Thyroid gland (tissue), 4 donors: ENCODE data around the gene BAHCC1. TPM values are rescaled to one million over a fixed set of nuclear protein-coding genes. Genes with fewer than 3 reads are reported as not detected.

Experiments used
- DNase-seq, 2 donors: peaks; one replicate each; pipeline ENCODE4 v3.0.0-alpha.2; 2019
- H3K27ac ChIP-seq, 3 donors: fragments of 200-600 bp; sonication (generic); 1 replicate in 2 of 3; 2 replicates in 1 of 3; pipeline ENCODE4 v1.5.1; 2016 to 2019; ENCODE audit warnings: mild to moderate bottlenecking in 1 of 3, moderate library complexity in 1 of 3
- H3K27me3 ChIP-seq: fragments of 200-600 bp; sonication (generic); one replicate; pipeline ENCODE4 v1.5.1; 2019
- H3K36me3 ChIP-seq, 2 donors: fragments of 200-600 bp; sonication (generic); one replicate each; pipeline ENCODE4 v1.5.1; 2016 to 2019
- H3K4me1 ChIP-seq, 2 donors: fragments of 200-600 bp; sonication (generic); one replicate each; pipeline ENCODE4 v1.5.1; 2017 to 2019
- H3K4me3 ChIP-seq, 3 donors: fragments of 200-600 bp; sonication (generic); replicated peaks in 1 of 3; 1 replicate in 2 of 3; 2 replicates in 1 of 3; pipeline ENCODE4 v1.5.1; 2016; ENCODE audit warnings: mild to moderate bottlenecking in 1 of 3
- H3K9me3 ChIP-seq: fragments of 200-600 bp; sonication (generic); one replicate; pipeline ENCODE4 v1.5.1; 2017
- CTCF ChIP-seq, 6 experiments: fragments of 200-600 bp in 3 of 6; fragments of 450-650 bp in 3 of 6; sonication (generic) in 3 of 6; IDR thresholded peaks; one replicate each; pipeline ENCODE4 v1.5.1; 2016 to 2019; ENCODE audit warnings: antibody characterized with exemption in 6 of 6, mild to moderate bottlenecking in 2 of 6, inconsistent platforms in 1 of 6, moderate library complexity in 1 of 6
- POLR2A ChIP-seq, 2 donors: fragments of 450-650 bp; IDR thresholded peaks; one replicate each; pipeline ENCODE4 v1.6.1; 2017; ENCODE audit warnings: antibody characterized with exemption in 2 of 2, mild to moderate bottlenecking in 2 of 2, moderate library complexity in 1 of 2
- WGBS, 2 donors: methylation state at CpG; one replicate each; pipeline ENCODE4 v1.1.5; 2017; 5-methylcytosine and 5-hydroxymethylcytosine counted together
- intact Hi-C: fragments of 100-400 bp; cut with DNase I; formaldehyde crosslinking; loops from one replicate; pipeline ENCODE4 v1.15.1; 2023
- total RNA-seq, 4 donors: library from RNA; depleted of rRNA; stranded (reverse); fragments of >200 nt; gene quantifications; one replicate each; pipeline ENCODE4 v1.2.3, GENCODE V29; 2016

BAHCC1 gene
- total RNA-seq, 4 donors from 2014 or later: 13.7 to 33.7 (median 23.9) TPM

- H3K27ac ChIP-seq: peak overlapping the region; percentile 90 to 99 (median 96)
- intact Hi-C loops: no loop called here
- no peaks in the 10 kb centered on the region for H3K36me3 ChIP-seq
- TF ChIP-seq CTCF (IDR thresholded peaks at IDR 0.05) (no peak), POLR2A (IDR thresholded peaks at IDR 0.05) (peak in 1 of 2 donors; percentile 60)
- H3K4me1 ChIP-seq: peaks cover 38 to 56% of the 10 kb centered on the region in 2 donors
- peak overlapping the region; percentile 54 to 70 (median 68) for H3K4me3 ChIP-seq
- no peaks in the 10 kb centered on the region for H3K9me3 ChIP-seq
- H3K27me3 ChIP-seq: no peaks in the 10 kb centered on the region
- peak; percentile 55 to 64 for DNase-seq
- 11 to 15% methylated on average over 30 to 35 of the region's 96 CpGs for WGBS, 2 donors
Observed at GRCh38 chr17:81387100-81388090, 7.9 kb upstream of the BAHCC1 start.

- Histone ChIP-seq H3K27ac (peak overlapping the region; percentile 90 to 99 (median 96)), H3K36me3 (no peaks in the 10 kb centered on the region), H3K4me1 (peaks cover 41 to 59% of the 10 kb centered on the region in 2 donors), H3K27me3 (no peaks in the 10 kb centered on the region), H3K4me3 (peak overlapping the region in 1 of 3 donors; percentile 70), H3K9me3 (no peaks in the 10 kb centered on the region)
- no peak for DNase-seq
- intact Hi-C loops: no loop called here
- WGBS, 2 donors: 74 to 78% methylated on average over 9 of the region's 14 CpGs
- no peak for TF ChIP-seq CTCF (IDR thresholded peaks at IDR 0.05)
- no peak for TF ChIP-seq POLR2A (IDR thresholded peaks at IDR 0.05)
Observed at GRCh38 chr17:81388091-81388611, 7.1 kb upstream of the BAHCC1 start.

- no peaks in the 10 kb centered on the region for H3K27me3 ChIP-seq
- TF ChIP-seq CTCF (IDR thresholded peaks at IDR 0.05) (no peak), POLR2A (IDR thresholded peaks at IDR 0.05) (no peak)
- H3K27ac ChIP-seq: peak overlapping the region; percentile 90 to 99 (median 96)
- H3K4me1 ChIP-seq: peaks cover 41 to 59% of the 10 kb centered on the region in 2 donors
- WGBS, 2 donors: 65 to 66% methylated on average over 7 to 10 of the region's 19 CpGs
- no peak overlapping the region for H3K4me3 ChIP-seq
- DNase-seq: peak; percentile 34 to 52
- no peaks in the 10 kb centered on the region for H3K9me3 ChIP-seq
- intact Hi-C loops: no loop called here
- H3K36me3 ChIP-seq: no peaks in the 10 kb centered on the region
Observed at GRCh38 chr17:81388612-81389367, 6.5 kb upstream of the BAHCC1 start.

GRCh38 chr17:81389585-81389984 lies 5.7 kb upstream of the BAHCC1 start:
- intact Hi-C loops: no loop called here
- H3K9me3 ChIP-seq: no peaks in the 10 kb centered on the region
- H3K36me3 ChIP-seq: no peaks in the 10 kb centered on the region
- no peak for DNase-seq
- H3K27me3 ChIP-seq: no peaks in the 10 kb centered on the region
- WGBS, 2 donors: 63 to 69% methylated on average over 10 of the region's 10 CpGs
- peak overlapping the region; percentile 1 to 99 (median 96) for H3K27ac ChIP-seq
- TF ChIP-seq CTCF (IDR thresholded peaks at IDR 0.05) (no peak), POLR2A (IDR thresholded peaks at IDR 0.05) (no peak)
- H3K4me3 ChIP-seq: no peak overlapping the region
- H3K4me1 ChIP-seq: peaks cover 46 to 64% of the 10 kb centered on the region in 2 donors
